DMS 273 (cell line): ENCODE measurements around the gene CRX.
A peak's percentile ranks its signal among the peaks of the same experiment; 100 is the strongest.
"Not testable (repeated sequence)": the region's sequence is repeated elsewhere in the genome, so short reads cannot be mapped to it uniquely, and the experiment has no call there.

Experiments
- DNase-seq: peaks from one replicate; lab custom pipeline; 2025; ENCODE audit not compliant: unreplicated experiment; lab: John Stamatoyannopoulos, UW

CRX gene

GRCh38 chr19:47858646-47859285 is 37.0 kb downstream of the CRX start, which contains the start of gene TPRX2:
TSS of gene TPRX2 (plus strand) at chr19:47859235. CDS start at chr19:47859247, 12 bp downstream.
- DNase-seq: not testable (repeated sequence)

- DNase-seq: not testable (repeated sequence)
Observed at GRCh38 chr19:47859838-47860237, 38.1 kb downstream of the CRX start.

- no peak for DNase-seq
Observed at GRCh38 chr19:47860602-47861297, 39.0 kb downstream of the CRX start.

GRCh38 chr19:47861630-47862029 is 39.9 kb downstream of the CRX start:
- no peak for DNase-seq

- peak; percentile 92 for DNase-seq
Observed at GRCh38 chr19:47863514-47863936, 41.8 kb downstream of the CRX start.

GRCh38 chr19:47865166-47865565 is 43.4 kb downstream of the CRX start:
- no peak for DNase-seq

GRCh38 chr19:47878906-47879305 is 57.2 kb downstream of the CRX start:
- DNase-seq: no peak

- DNase-seq: not testable (repeated sequence)
Observed at GRCh38 chr19:47879385-47879784, 57.6 kb downstream of the CRX start.

- DNase-seq: no peak
Observed at GRCh38 chr19:47881757-47882156, 60.0 kb downstream of the CRX start.

- DNase-seq: no peak
Observed at GRCh38 chr19:47882890-47883289, 61.2 kb downstream of the CRX start.

GRCh38 chr19:47885067-47885463 is 63.3 kb downstream of the CRX start:
- DNase-seq: no peak

GRCh38 chr19:47886010-47886559 is 64.3 kb downstream of the CRX start, which contains the start of gene SULT2A1:
TSS of gene SULT2A1 (minus strand) at chr19:47886315. CDS start at chr19:47886257, 58 bp downstream.
- DNase-seq: no peak

GRCh38 chr19:47890865-47891621 is 69.3 kb downstream of the CRX start:
- no peak for DNase-seq

GRCh38 chr19:47891622-47891922 is 69.8 kb downstream of the CRX start:
- peak; percentile 48 for DNase-seq

GRCh38 chr19:47891923-47892666 is 70.4 kb downstream of the CRX start:
- DNase-seq: no peak
